Tibial nerve (tissue), 4 donors: ENCODE results near the gene B3GALT2. TPM values are rescaled to one million over a fixed set of nuclear protein-coding genes. Genes with fewer than 3 reads are reported as not detected.
A peak's percentile ranks its signal among the peaks of the same experiment; 100 is the strongest.

Experiments used
- DNase-seq, 2 donors: peaks; one replicate each; pipeline ENCODE4 v3.0.0-alpha.2; 2019; ENCODE audit warnings: low spot score in 2 of 2
- H3K27ac ChIP-seq, 4 donors: fragments of 200-600 bp; sonication (generic) in 3 of 4; one replicate each; pipeline ENCODE4 v1.5.1; 2017 to 2019; ENCODE audit warnings: mild to moderate bottlenecking in 1 of 4
- H3K27me3 ChIP-seq, 2 donors: fragments of 200-600 bp; sonication (generic) in 1 of 2; one replicate each; pipeline versions ENCODE4 v1.5.1 to v1.6.0; 2017 to 2019
- H3K36me3 ChIP-seq, 3 donors: fragments of 200-600 bp; sonication (generic); one replicate each; pipeline ENCODE4 v1.5.1; 2018 to 2019
- H3K4me1 ChIP-seq, 4 donors: fragments of 200-600 bp; sonication (generic) in 3 of 4; one replicate each; pipeline ENCODE4 v1.5.1; 2017 to 2019
- H3K4me3 ChIP-seq, 4 donors: fragments of 200-600 bp; sonication (generic) in 3 of 4; one replicate each; pipeline ENCODE4 v1.5.1; 2017 to 2019; ENCODE audit warnings: mild to moderate bottlenecking in 1 of 4, moderate library complexity in 1 of 4
- H3K9me3 ChIP-seq, 4 donors: fragments of 200-600 bp; sonication (generic) in 3 of 4; one replicate each; pipeline ENCODE4 v1.5.1; 2017 to 2019
- EP300 ChIP-seq, 2 donors: sonication (generic); formaldehyde crosslinking; IDR thresholded peaks; one replicate each; pipeline ENCODE4 v1.6.1; 2017; ENCODE audit warnings: antibody characterized with exemption in 2 of 2, mild to moderate bottlenecking in 1 of 2
- POLR2A ChIP-seq, 2 donors: fragments of 450-650 bp; IDR thresholded peaks; one replicate each; pipeline ENCODE4 v1.6.1; 2017; ENCODE audit warnings: antibody characterized with exemption in 2 of 2, mild to moderate bottlenecking in 2 of 2, moderate library complexity in 2 of 2
- WGBS, 2 donors: methylation state at CpG; one replicate each; pipeline ENCODE4 v1.1.5; 2018; 5-methylcytosine and 5-hydroxymethylcytosine counted together
- total RNA-seq, 4 donors: library from RNA; depleted of rRNA; stranded (reverse); fragments of >200 nt; gene quantifications; one replicate each; pipeline ENCODE4 v1.1.0, GENCODE V29; 2016
- TF ChIP-seq, protein P1 (sequence below), 5 experiments: fragments of 200-600 bp in 3 of 5; fragments of 450-650 bp in 2 of 5; sonication (generic) in 3 of 5; IDR thresholded peaks; one replicate each; pipeline ENCODE4 v1.5.1; 2016 to 2019; ENCODE audit warnings: antibody characterized with exemption in 5 of 5, mild to moderate bottlenecking in 3 of 5, moderate library complexity in 2 of 5

Gene B3GALT2
- total RNA-seq, 4 donors from 2014 or later: 3.9 to 11.7 (median 6.3) TPM

DNA sequence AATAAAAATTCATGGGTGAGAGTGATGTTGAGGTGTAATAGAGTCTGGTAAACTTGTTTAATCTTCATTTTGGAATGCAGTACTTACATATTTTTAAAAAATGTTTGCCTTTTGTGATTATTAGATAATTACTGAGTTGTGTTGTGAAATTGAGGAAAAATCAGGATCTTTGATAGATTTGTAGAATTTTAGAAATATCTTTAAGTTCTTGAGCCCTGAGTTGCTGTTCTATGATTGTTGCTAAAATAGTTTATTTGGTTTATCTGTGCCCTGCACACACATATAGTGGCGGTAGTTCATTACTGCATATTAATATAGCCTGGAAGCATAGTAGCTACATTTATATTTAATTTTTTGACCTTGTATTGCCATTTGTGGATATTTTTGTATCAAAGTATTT, 1.6 kb downstream of the B3GALT2 start:
- Histone ChIP-seq H3K9me3 (no peaks in the 10 kb centered on the region), H3K36me3 (no peaks in the 10 kb centered on the region), H3K4me3 (peak overlapping the region in 2 of 4 donors; percentile 4 to 45), H3K27ac (peak overlapping the region in 3 of 4 donors; percentile 64 to 81 (median 75)), H3K27me3 (no peaks in the 10 kb centered on the region), H3K4me1 (peaks cover 0 to 76% (median 14%) of the 10 kb centered on the region in 4 donors)
- TF ChIP-seq EP300 (IDR thresholded peaks at IDR 0.05) (no peak), POLR2A (IDR thresholded peaks at IDR 0.05) (no peak)
- TF ChIP-seq, protein P1, sequence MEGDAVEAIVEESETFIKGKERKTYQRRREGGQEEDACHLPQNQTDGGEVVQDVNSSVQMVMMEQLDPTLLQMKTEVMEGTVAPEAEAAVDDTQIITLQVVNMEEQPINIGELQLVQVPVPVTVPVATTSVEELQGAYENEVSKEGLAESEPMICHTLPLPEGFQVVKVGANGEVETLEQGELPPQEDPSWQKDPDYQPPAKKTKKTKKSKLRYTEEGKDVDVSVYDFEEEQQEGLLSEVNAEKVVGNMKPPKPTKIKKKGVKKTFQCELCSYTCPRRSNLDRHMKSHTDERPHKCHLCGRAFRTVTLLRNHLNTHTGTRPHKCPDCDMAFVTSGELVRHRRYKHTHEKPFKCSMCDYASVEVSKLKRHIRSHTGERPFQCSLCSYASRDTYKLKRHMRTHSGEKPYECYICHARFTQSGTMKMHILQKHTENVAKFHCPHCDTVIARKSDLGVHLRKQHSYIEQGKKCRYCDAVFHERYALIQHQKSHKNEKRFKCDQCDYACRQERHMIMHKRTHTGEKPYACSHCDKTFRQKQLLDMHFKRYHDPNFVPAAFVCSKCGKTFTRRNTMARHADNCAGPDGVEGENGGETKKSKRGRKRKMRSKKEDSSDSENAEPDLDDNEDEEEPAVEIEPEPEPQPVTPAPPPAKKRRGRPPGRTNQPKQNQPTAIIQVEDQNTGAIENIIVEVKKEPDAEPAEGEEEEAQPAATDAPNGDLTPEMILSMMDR (IDR thresholded peaks at IDR 0.05): no peak
- no peak for DNase-seq
- WGBS, 2 donors: 41 to 47% methylated on average over 1 of the region's 1 CpG

DNA sequence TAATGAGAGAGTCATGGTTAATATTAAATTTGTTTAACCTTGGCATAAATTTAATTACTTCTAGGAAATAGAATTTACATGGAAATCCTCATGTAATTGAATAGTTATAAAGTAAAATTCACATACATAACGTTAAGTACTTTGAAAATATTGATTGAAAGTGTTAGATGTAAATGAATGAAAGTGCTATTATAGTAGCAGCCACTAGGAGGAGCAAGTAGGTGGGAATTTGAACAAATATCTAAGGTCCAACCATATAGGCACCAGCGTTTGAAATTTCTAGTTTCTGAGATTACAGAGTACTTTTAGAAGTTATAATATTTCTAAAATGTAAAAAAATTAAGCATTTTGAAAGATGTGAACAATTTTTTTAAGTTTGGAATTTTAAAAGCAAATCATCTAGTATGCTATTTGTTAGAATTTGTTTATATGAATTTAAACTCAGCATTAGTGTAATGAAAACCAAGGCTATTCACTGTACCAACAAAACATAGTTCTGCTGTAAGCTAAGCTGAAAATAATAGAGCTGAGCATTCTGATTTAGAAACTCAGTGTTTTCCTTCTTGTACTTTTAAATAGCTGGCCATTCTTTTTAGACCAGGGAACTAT, 3.3 kb downstream of the B3GALT2 start:
- no peak for TF ChIP-seq POLR2A (IDR thresholded peaks at IDR 0.05)
- TF ChIP-seq EP300 (IDR thresholded peaks at IDR 0.05): no peak
- TF ChIP-seq, protein P1 (IDR thresholded peaks at IDR 0.05): peak; percentile 63 to 82 (median 79)
- no peaks in the 10 kb centered on the region for H3K27me3 ChIP-seq
- peaks cover 0 to 60% (median 11%) of the 10 kb centered on the region in 4 donors for H3K4me1 ChIP-seq
- H3K4me3 ChIP-seq: peak overlapping the region in 2 of 4 donors; percentile 7 to 45
- H3K9me3 ChIP-seq: no peaks in the 10 kb centered on the region
- 0 to 2% methylated on average over 2 of the region's 2 CpGs for WGBS, 2 donors
- H3K27ac ChIP-seq: peak overlapping the region in 2 of 4 donors; percentile 32 to 68
- no peaks in the 10 kb centered on the region for H3K36me3 ChIP-seq
- no peak for DNase-seq

DNA sequence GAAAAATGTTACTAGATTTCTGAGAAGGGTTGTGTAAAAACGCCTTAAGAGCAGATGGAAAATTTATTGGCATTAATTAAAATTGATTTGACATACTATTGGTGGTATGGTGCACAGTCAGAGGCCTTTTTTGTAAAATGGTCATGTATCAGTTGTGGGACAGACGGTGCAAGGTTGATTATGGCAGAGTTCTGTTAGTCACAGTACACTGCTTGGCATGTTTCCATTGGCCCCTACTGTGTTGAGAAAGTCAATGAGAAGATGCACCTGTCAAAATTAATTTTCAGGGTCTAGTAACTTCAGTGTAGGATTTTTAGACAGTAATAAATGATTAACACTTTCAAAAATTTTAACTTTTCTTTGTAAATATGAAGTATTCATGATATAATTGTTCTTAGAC, 4.4 kb downstream of the B3GALT2 start:
- Histone ChIP-seq H3K27ac (peak overlapping the region in 1 of 4 donors; percentile 29), H3K4me1 (peaks cover 0 to 49% (median 8%) of the 10 kb centered on the region in 4 donors)
- no peak for DNase-seq

DNA sequence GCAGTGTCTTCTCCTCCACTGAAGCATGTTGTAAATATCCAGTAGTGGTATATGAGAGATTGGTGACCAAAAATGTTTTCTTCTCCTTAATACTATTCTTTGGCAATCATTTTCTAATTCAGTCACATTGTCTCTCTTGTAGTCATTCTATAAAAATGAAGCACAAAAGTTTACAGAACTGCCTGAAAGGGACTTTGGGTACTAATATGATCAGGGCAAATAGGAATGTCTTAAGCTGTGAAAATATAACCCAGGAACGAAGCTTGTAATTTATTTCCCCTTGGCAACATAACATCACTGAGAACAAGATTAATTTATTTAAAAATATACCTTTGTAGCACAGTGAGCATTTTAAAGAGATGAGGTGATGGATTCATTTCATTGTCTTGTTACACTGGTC, 4.9 kb downstream of the B3GALT2 start:
- 27 to 31% methylated on average over 1 of the region's 1 CpG for WGBS, 2 donors
- no peaks in the 10 kb centered on the region for H3K9me3 ChIP-seq
- no peaks in the 10 kb centered on the region for H3K36me3 ChIP-seq
- no peaks in the 10 kb centered on the region for H3K27me3 ChIP-seq
- TF ChIP-seq, protein P1 (IDR thresholded peaks at IDR 0.05): no peak
- TF ChIP-seq EP300 (IDR thresholded peaks at IDR 0.05) (no peak), POLR2A (IDR thresholded peaks at IDR 0.05) (no peak)
- peak overlapping the region in 1 of 4 donors; percentile 0 for H3K4me3 ChIP-seq
- H3K27ac ChIP-seq: peak overlapping the region in 2 of 4 donors; percentile 28 to 37
- peaks cover 0 to 44% (median 8%) of the 10 kb centered on the region in 4 donors for H3K4me1 ChIP-seq
- DNase-seq: no peak

More for the DNA sequence above, 4.4 kb downstream of the B3GALT2 start:
- no peaks in the 10 kb centered on the region for H3K36me3 ChIP-seq
- H3K4me3 ChIP-seq: peak overlapping the region in 1 of 4 donors; percentile 0
- WGBS, 2 donors: 58 to 61% methylated on average over 2 of the region's 2 CpGs
- TF ChIP-seq POLR2A (IDR thresholded peaks at IDR 0.05) (no peak), EP300 (IDR thresholded peaks at IDR 0.05) (no peak)
- TF ChIP-seq, protein P1 (IDR thresholded peaks at IDR 0.05): no peak
- no peaks in the 10 kb centered on the region for H3K9me3 ChIP-seq
- no peaks in the 10 kb centered on the region for H3K27me3 ChIP-seq

DNA sequence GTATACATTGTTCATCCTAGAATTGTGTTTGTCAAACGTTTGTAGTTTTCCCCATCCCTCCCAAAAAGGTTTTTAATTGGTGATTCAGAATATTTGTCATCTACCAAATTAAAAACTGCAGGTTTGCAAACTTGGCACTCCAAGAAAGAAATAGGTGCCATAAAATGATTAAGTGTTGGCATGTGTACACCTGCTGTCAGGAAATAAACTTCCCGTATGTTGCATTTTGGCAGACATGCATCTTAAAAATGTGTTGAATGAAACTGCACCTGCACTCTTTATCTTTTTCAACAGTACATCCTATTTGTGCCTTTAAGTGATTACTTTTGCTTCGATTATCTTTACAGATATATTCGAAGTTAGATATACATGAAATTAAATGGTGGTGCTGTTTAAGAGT, 7.3 kb downstream of the B3GALT2 start:
- DNase-seq: no peak
- no peak overlapping the region for H3K27ac ChIP-seq
- no peak overlapping the region for H3K4me3 ChIP-seq
- no peaks in the 10 kb centered on the region for H3K9me3 ChIP-seq
- H3K36me3 ChIP-seq: no peaks in the 10 kb centered on the region
- 63 to 67% methylated on average over 4 of the region's 4 CpGs for WGBS, 2 donors
- H3K27me3 ChIP-seq: no peaks in the 10 kb centered on the region
- TF ChIP-seq, protein P1 (IDR thresholded peaks at IDR 0.05): no peak
- H3K4me1 ChIP-seq: peaks cover 0 to 39% (median 6%) of the 10 kb centered on the region in 4 donors
